ENCODE measurements around the gene NPFFR2. TPM values are rescaled to one million over a fixed set of nuclear protein-coding genes. Genes with fewer than 3 reads are reported as not detected.

The NPFFR2 gene
- total RNA-seq, 2 donors from 2014 or later = not detected

DNA sequence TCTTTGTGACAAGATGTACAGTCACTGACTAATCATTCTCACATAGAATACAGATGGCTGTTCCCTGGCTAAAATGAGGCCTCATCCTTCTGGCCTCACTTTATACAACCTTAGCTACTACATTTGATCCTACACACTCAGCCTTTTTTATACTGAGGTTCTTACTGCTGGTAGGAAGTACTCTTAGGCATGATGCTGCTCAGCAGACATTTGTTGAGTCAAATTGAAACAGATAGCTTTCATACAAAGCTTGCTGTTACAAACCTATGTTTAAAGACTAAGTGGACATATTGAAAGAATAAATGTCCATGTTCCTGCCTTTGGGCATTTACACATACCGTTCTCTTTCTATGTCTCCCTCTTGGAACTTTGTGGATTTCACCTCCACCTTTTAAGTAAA is 154.9 kb downstream of the NPFFR2 start:
- Histone ChIP-seq H3K27me3 (no peaks in the 10 kb centered on the region), H3K9me3 (no peaks in the 10 kb centered on the region), H3K27ac (no peak overlapping the region), H3K36me3 (no peaks in the 10 kb centered on the region), H3K4me1 (no peaks in the 10 kb centered on the region), H3K4me3 (no peak overlapping the region)
- DNase-seq (ENCODE audit: low spot score) = no peak
- no peak for TF ChIP-seq CTCF (IDR thresholded peaks at IDR 0.05)

DNA sequence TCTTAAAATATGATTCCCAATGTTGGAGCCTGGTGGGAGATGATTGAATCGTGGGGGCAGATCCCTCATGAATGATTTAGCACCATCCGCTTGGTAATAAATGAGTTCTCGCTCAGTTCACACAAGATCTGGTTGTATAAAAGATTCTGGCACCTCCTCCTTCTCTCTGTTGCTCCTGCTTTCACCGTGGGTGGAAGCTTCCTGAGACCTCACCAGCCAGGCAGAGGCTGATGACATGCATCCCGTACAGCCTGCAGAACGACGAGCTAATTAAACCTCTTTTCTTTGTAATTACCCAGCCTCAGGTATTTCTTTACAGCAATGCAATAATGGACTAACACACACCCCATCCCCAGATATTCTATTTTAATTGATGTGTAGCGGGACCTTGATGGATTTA is 162.2 kb downstream of the NPFFR2 start:
- Histone ChIP-seq H3K27ac (no peak overlapping the region), H3K27me3 (no peaks in the 10 kb centered on the region), H3K4me3 (no peak overlapping the region), H3K4me1 (no peaks in the 10 kb centered on the region), H3K36me3 (no peaks in the 10 kb centered on the region), H3K9me3 (no peaks in the 10 kb centered on the region)
- no peak for DNase-seq (ENCODE audit: low spot score)
- no peak for TF ChIP-seq CTCF (IDR thresholded peaks at IDR 0.05)

DNA sequence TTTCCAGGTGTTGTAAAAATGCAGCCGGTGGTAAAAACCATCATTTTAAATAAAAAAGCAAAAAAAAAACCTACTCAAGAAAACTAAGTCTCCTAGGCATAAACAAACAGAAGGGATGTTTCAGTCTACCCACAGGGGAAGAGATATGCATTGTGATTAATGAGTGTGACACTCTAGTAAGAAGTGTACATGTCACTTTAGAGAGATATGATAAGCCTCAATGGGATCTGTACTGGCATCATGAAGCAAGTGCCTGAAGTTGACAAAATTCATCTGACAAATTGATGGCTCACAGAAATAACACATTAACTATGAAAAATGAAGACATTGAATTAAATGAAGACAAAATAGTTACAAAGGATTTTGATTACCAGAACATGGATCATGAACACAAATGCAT is 162.7 kb downstream of the NPFFR2 start:
- H3K9me3 ChIP-seq = no peaks in the 10 kb centered on the region
- H3K4me3 ChIP-seq = no peak overlapping the region
- TF ChIP-seq CTCF (IDR thresholded peaks at IDR 0.05) = no peak
- no peaks in the 10 kb centered on the region for H3K4me1 ChIP-seq
- no peaks in the 10 kb centered on the region for H3K36me3 ChIP-seq
- no peak for DNase-seq (ENCODE audit: low spot score)
- no peak overlapping the region for H3K27ac ChIP-seq
- H3K27me3 ChIP-seq = no peaks in the 10 kb centered on the region

Other genes starting within 250 kb of the NPFFR2 start
- not detected for gene GC, start 247.9 kb upstream of the NPFFR2 start, total RNA-seq